Cardiac fibroblast (primary cell): ENCODE data around the gene NEB.

Source experiments
- DNase-seq, 2 donors: peaks; one replicate each; pipeline versions ENCODE4 v3.0.0 to v3.0.0-alpha.2; 2010; ENCODE audit warnings: low read depth in 2 of 2
- H3K4me3 ChIP-seq, 2 donors: replicated peaks in 1 of 2; 1 replicate in 1 of 2; 2 replicates in 1 of 2; pipeline ENCODE4 v1.5.1; 2011; ENCODE audit warnings: low read depth in 2 of 2, low read length in 2 of 2, mild to moderate bottlenecking in 2 of 2, moderate library complexity in 1 of 2
- CTCF ChIP-seq: IDR thresholded peaks from one replicate; pipeline ENCODE4 v1.5.1; 2011; ENCODE audit warnings: low read depth, mild to moderate bottlenecking, low read length, inconsistent platforms

Gene NEB

GRCh38 chr2:151632993-151633565 is 101.2 kb downstream of the NEB start:
- peak; percentile 45 to 49 for DNase-seq
- TF ChIP-seq CTCF, result peak; percentile 23
- H3K4me3 ChIP-seq, result no peak overlapping the region

DNA sequence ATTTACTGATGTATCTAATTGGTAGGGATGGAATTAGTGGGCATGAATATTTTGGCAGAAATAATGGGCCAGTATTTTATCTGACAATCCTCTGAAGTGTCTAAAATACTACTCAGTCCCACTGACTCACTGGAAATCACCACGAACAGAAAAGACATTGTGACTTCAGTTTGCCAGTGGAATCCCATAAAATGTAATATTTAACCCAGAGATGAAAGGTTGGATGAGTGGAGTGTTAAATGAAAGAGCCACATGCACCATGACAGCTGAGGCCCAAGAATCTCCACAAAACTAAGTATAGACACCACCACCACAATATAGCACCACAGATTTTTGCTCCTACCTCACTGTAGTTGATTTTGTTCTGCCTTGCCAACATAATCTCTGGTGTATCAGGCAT is 103.9 kb downstream of the NEB start:
- no peak overlapping the region for H3K4me3 ChIP-seq
- no peak for TF ChIP-seq CTCF
- DNase-seq, result no peak

GRCh38 chr2:151627353-151627752 is 106.9 kb downstream of the NEB start:
- no peak overlapping the region for H3K4me3 ChIP-seq
- no peak for TF ChIP-seq CTCF
- no peak for DNase-seq

GRCh38 chr2:151624271-151624670 is 110.0 kb downstream of the NEB start:
- no peak for TF ChIP-seq CTCF
- no peak overlapping the region for H3K4me3 ChIP-seq
- no peak for DNase-seq

GRCh38 chr2:151623631-151624030 is 110.6 kb downstream of the NEB start:
- no peak overlapping the region for H3K4me3 ChIP-seq
- no peak for DNase-seq
- no peak for TF ChIP-seq CTCF

GRCh38 chr2:151620761-151621160 is 113.5 kb downstream of the NEB start:
- H3K4me3 ChIP-seq, result no peak overlapping the region
- DNase-seq, result no peak
- TF ChIP-seq CTCF, result no peak
